Bronchial epithelial cell (primary cell): Measurements from ENCODE around the gene SNX18. TPM values are rescaled to one million over a fixed set of nuclear protein-coding genes. Genes with fewer than 3 reads are reported as not detected.

ENCODE experiments used
- DNase-seq: peaks from one replicate; pipeline ENCODE4 v3.0.0-alpha.2; 2010; ENCODE audit warnings: low read depth
- FAIRE-seq: peaks from 2 replicates; lab custom pipeline; 2011; peaks lifted over from hg19 to GRCh38; lab: Jason Lieb, UNC
- H3K27me3 ChIP-seq: 2 replicates; pipeline ENCODE4 v1.5.1; 2011; ENCODE audit warnings: low read length; ENCODE audit not compliant: control insufficient read depth, insufficient read depth
- H3K36me3 ChIP-seq: 2 replicates; pipeline ENCODE4 v1.5.1; 2011; ENCODE audit warnings: low read length; ENCODE audit not compliant: control insufficient read depth, insufficient read depth
- H3K4me3 ChIP-seq: 2 replicates; pipeline ENCODE4 v1.5.1; 2011; ENCODE audit warnings: mild to moderate bottlenecking, low read depth, low read length, control low read depth
- CTCF ChIP-seq: IDR thresholded peaks from 2 replicates; pipeline ENCODE4 v1.5.1; 2011; ENCODE audit warnings: mild to moderate bottlenecking, moderate library complexity, low read length, control low read depth, inconsistent platforms; ENCODE audit not compliant: insufficient read depth, severe bottlenecking
- total RNA-seq: library from RNA; depleted of rRNA; stranded (reverse); fragments of >200 nt; gene quantifications from 2 replicates; pipeline ENCODE4 v1.2.1, GENCODE V29; 2014

The SNX18 gene
- total RNA-seq, 1 donor from 2014 or later, result 25.8 TPM

GRCh38 chr5:54547711-54548250, 30.2 kb downstream of the SNX18 start:
- no peak for TF ChIP-seq CTCF
- DNase-seq (peak; percentile 71), FAIRE-seq (no peak)
- Histone ChIP-seq H3K27me3 (no peaks in the 10 kb centered on the region), H3K4me3 (no peak overlapping the region), H3K36me3 (peaks cover 3% of the 10 kb centered on the region)

GRCh38 chr5:54548565-54548964, 31.0 kb downstream of the SNX18 start:
- peaks cover 2% of the 10 kb centered on the region for H3K36me3 ChIP-seq
- DNase-seq, result no peak

GRCh38 chr5:54551292-54551691, 33.7 kb downstream of the SNX18 start:
- DNase-seq (no peak), FAIRE-seq (peak; percentile 62)
- Histone ChIP-seq H3K4me3 (no peak overlapping the region), H3K36me3 (no peaks in the 10 kb centered on the region), H3K27me3 (no peaks in the 10 kb centered on the region)
- TF ChIP-seq CTCF, result no peak

More at GRCh38 chr5:54548565-54548964, 31.0 kb downstream of the SNX18 start:
- no peak for FAIRE-seq
- no peaks in the 10 kb centered on the region for H3K27me3 ChIP-seq
- no peak for TF ChIP-seq CTCF
- no peak overlapping the region for H3K4me3 ChIP-seq

- DNase-seq, result no peak
- no peak for FAIRE-seq
- Histone ChIP-seq H3K36me3 (no peaks in the 10 kb centered on the region), H3K4me3 (no peak overlapping the region), H3K27me3 (no peaks in the 10 kb centered on the region)
- TF ChIP-seq CTCF, result no peak
Measured at GRCh38 chr5:54551926-54552325, 34.4 kb downstream of the SNX18 start.

GRCh38 chr5:54552446-54552845, 34.9 kb downstream of the SNX18 start:
- Histone ChIP-seq H3K4me3 (no peak overlapping the region), H3K36me3 (no peaks in the 10 kb centered on the region), H3K27me3 (no peaks in the 10 kb centered on the region)
- FAIRE-seq (no peak), DNase-seq (no peak)
- TF ChIP-seq CTCF, result no peak

- Histone ChIP-seq H3K36me3 (no peaks in the 10 kb centered on the region), H3K27me3 (no peaks in the 10 kb centered on the region), H3K4me3 (no peak overlapping the region)
- DNase-seq (no peak), FAIRE-seq (peak; percentile 23)
- no peak for TF ChIP-seq CTCF
Measured at GRCh38 chr5:54553659-54554207, 36.2 kb downstream of the SNX18 start.
